ENCODE measurements around the gene ASB13. TPM values are rescaled to one million over a fixed set of nuclear protein-coding genes. Genes with fewer than 3 reads are reported as not detected.

ASB13 gene
- polyA plus RNA-seq, 3 donors: 13.3 to 44.1 (median 37.8) TPM

GRCh38 chr10:5625992-5626777, 40.2 kb downstream of the ASB13 start:
- H3K27ac Mint-ChIP-seq: no peak overlapping the region
- DNase-seq: no peak
- intact Hi-C loops (cut with micrococcal nuclease): loop anchor here (5.0 to 10.0 kb wide), 2 partner anchors 184 to 781 kb away; no protein-coding TSS in a partner anchor

DNA sequence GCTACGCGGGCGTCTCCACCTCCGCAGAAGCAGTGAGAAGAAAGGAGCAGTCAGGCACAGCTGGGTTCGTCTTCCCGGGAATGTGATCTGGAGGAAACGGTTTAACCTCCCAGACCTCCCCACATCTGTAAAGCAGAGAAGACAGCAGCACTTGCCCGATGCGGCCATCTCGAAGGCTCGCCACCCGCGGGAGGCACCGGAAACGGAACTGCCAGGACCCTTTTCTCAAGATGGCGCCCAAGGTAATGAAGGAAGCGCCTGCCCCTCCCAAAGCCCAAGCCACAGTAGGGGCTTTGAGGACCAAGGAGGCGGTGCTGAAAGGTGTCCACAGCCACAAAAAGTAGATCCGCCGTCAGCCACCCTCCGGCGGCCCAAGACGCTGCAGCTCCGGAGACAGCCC, 41.7 kb downstream of the ASB13 start:
- H3K36me3 Mint-ChIP-seq: no peaks in the 10 kb centered on the region
- peaks cover 5 to 8% (median 6%) of the 10 kb centered on the region in 3 donors for H3K27me3 Mint-ChIP-seq (ENCODE audit: low read depth in 3 of 3)
- Histone ChIP-seq H3K4me3 (replicated peaks in 1 of 3; ENCODE audit: low read depth in 2 of 3, low read length in 3 of 3) (no peak overlapping the region), H3K9me3 (replicated peaks in 1 of 2; ENCODE audit: control insufficient read depth in 1 of 2, insufficient read depth in 1 of 2, low read length in 2 of 2) (no peaks in the 10 kb centered on the region), H3K79me2 (ENCODE audit: insufficient read depth, low read length) (no peaks in the 10 kb centered on the region), H3K4me1 (ENCODE audit: control insufficient read depth in 1 of 2, insufficient read depth in 2 of 2, low read length in 2 of 2) (no peaks in the 10 kb centered on the region), H3K9ac (ENCODE audit: insufficient read depth, low read length, poor library complexity, severe bottlenecking) (no peak overlapping the region), H2AFZ (ENCODE audit: insufficient read depth, low read depth, low read length, poor library complexity, severe bottlenecking) (no peak overlapping the region), H3K36me3 (replicated peaks in 1 of 2; ENCODE audit: control insufficient read depth in 1 of 2, insufficient read depth in 2 of 2, low read length in 2 of 2) (no peaks in the 10 kb centered on the region), H3K4me2 (replicated peaks; ENCODE audit: extremely low read depth, low read length, poor library complexity, severe bottlenecking) (no peak overlapping the region), H4K20me1 (ENCODE audit: insufficient read depth, low read length) (no peaks in the 10 kb centered on the region), H3K27ac (ENCODE audit: low read depth in 1 of 2, low read length in 2 of 2) (no peak overlapping the region), H3K27me3 (ENCODE audit: control insufficient read depth in 2 of 2, insufficient read depth in 2 of 2, low read length in 2 of 2) (peaks cover 0 to 2% of the 10 kb centered on the region in 2 donors)
- no peaks in the 10 kb centered on the region for H3K9me3 Mint-ChIP-seq
- no peak for DNase-seq
- no peak overlapping the region for H3K4me3 Mint-ChIP-seq
- TF ChIP-seq CTCF (IDR thresholded peaks at IDR 0.05): no peak
- no peak overlapping the region for H3K27ac Mint-ChIP-seq
- 98% methylated on average over 16 of the region's 24 CpGs for WGBS (ENCODE audit: insufficient coverage)
- peaks cover 11% of the 10 kb centered on the region for H3K4me1 Mint-ChIP-seq
- intact Hi-C loops (cut with micrococcal nuclease): loop anchor here (5.0 to 10.0 kb wide), 2 partner anchors 182 to 780 kb away; no protein-coding TSS in a partner anchor

More at GRCh38 chr10:5625992-5626777, 40.2 kb downstream of the ASB13 start:
- Mint-ChIP-seq H3K4me3 (no peak overlapping the region), H3K4me1 (peaks cover 11% of the 10 kb centered on the region), H3K36me3 (no peaks in the 10 kb centered on the region), H3K27me3 (ENCODE audit: low read depth in 3 of 3) (peaks cover 4 to 8% (median 5%) of the 10 kb centered on the region in 3 donors), H3K9me3 (no peaks in the 10 kb centered on the region)
- Histone ChIP-seq H2AFZ (ENCODE audit: insufficient read depth, low read depth, low read length, poor library complexity, severe bottlenecking) (no peak overlapping the region), H3K4me1 (ENCODE audit: control insufficient read depth in 1 of 2, insufficient read depth in 2 of 2, low read length in 2 of 2) (no peaks in the 10 kb centered on the region), H3K36me3 (replicated peaks in 1 of 2; ENCODE audit: control insufficient read depth in 1 of 2, insufficient read depth in 2 of 2, low read length in 2 of 2) (no peaks in the 10 kb centered on the region), H3K27me3 (ENCODE audit: control insufficient read depth in 2 of 2, insufficient read depth in 2 of 2, low read length in 2 of 2) (peaks cover 0 to 2% of the 10 kb centered on the region in 2 donors), H3K9me3 (replicated peaks in 1 of 2; ENCODE audit: control insufficient read depth in 1 of 2, insufficient read depth in 1 of 2, low read length in 2 of 2) (no peaks in the 10 kb centered on the region), H3K4me3 (replicated peaks in 1 of 3; ENCODE audit: low read depth in 2 of 3, low read length in 3 of 3) (no peak overlapping the region), H3K79me2 (ENCODE audit: insufficient read depth, low read length) (no peaks in the 10 kb centered on the region), H4K20me1 (ENCODE audit: insufficient read depth, low read length) (no peaks in the 10 kb centered on the region), H3K9ac (ENCODE audit: insufficient read depth, low read length, poor library complexity, severe bottlenecking) (no peak overlapping the region), H3K4me2 (replicated peaks; ENCODE audit: extremely low read depth, low read length, poor library complexity, severe bottlenecking) (no peak overlapping the region), H3K27ac (ENCODE audit: low read depth in 1 of 2, low read length in 2 of 2) (no peak overlapping the region)
- WGBS (ENCODE audit: insufficient coverage): 96% methylated on average over 7 of the region's 13 CpGs
- TF ChIP-seq CTCF (IDR thresholded peaks at IDR 0.05): no peak

Measured in CD14-positive monocyte (primary cell).